Brain microvascular endothelial cell (primary cell): ENCODE measurements around the gene LPIN1.

Experiments used
- DNase-seq: peaks from one replicate; pipeline ENCODE4 v3.0.0-alpha.2; 2020
- H3K27ac ChIP-seq: fragments of 250-450 bp; sonication (Bioruptor Pico); 2 replicates; pipeline ENCODE4 v1.5.1; 2020; ENCODE audit warnings: mild to moderate bottlenecking, moderate library complexity
- H3K27me3 ChIP-seq: fragments of 250-450 bp; sonication (Bioruptor Pico); replicated peaks from 2 replicates; pipeline ENCODE4 v1.5.1; 2020; ENCODE audit warnings: mild to moderate bottlenecking
- H3K36me3 ChIP-seq: fragments of 250-450 bp; sonication (Bioruptor Pico); replicated peaks from 2 replicates; pipeline ENCODE4 v1.5.1; 2020; ENCODE audit warnings: mild to moderate bottlenecking
- H3K4me3 ChIP-seq: 2 replicates; pipeline ENCODE4 v1.5.1; 2011; ENCODE audit warnings: low read depth, mild to moderate bottlenecking, control low read depth, low read length, moderate library complexity
- in situ Hi-C: cut with HindIII; loops from 2 replicates; pipeline ENCODE4 v1.10.0; 2017; ENCODE audit warnings: low sequenced_read_pairs, low pct_ligation_motif_present
- TF ChIP-seq, protein P1 (sequence below): IDR thresholded peaks from 2 replicates; pipeline ENCODE4 v1.5.1; 2011; ENCODE audit warnings: low read depth, mild to moderate bottlenecking, moderate library complexity, low read length, control low read depth, inconsistent platforms; ENCODE audit errors: missing control alignments

Gene LPIN1

DNA sequence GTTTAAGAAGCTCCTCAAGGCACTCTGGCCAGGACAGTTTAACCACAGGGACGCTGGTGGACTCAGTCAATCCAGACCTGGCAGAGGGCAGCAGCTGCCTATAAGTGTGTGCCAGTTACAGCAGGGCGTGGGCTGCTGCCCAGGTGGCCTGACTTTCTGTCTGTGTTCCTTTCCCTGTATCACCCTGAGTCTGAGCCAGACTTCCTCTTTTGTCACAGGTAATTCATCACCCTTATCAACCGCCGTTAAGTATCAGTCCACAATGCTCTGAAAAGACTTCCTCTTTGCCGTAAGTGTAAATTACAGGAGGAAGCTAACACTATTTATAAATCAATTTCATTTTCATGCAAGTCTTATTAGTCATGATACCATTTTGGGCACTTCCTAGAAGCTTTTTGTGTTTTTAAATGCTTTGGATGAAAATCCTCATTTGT lies 7.0 kb downstream of the LPIN1 start:
- Histone ChIP-seq H3K27me3 (no peaks in the 10 kb centered on the region), H3K36me3 (no peaks in the 10 kb centered on the region), H3K4me3 (no peak overlapping the region), H3K27ac (no peak overlapping the region)
- DNase-seq: no peak
- TF ChIP-seq, protein P1, sequence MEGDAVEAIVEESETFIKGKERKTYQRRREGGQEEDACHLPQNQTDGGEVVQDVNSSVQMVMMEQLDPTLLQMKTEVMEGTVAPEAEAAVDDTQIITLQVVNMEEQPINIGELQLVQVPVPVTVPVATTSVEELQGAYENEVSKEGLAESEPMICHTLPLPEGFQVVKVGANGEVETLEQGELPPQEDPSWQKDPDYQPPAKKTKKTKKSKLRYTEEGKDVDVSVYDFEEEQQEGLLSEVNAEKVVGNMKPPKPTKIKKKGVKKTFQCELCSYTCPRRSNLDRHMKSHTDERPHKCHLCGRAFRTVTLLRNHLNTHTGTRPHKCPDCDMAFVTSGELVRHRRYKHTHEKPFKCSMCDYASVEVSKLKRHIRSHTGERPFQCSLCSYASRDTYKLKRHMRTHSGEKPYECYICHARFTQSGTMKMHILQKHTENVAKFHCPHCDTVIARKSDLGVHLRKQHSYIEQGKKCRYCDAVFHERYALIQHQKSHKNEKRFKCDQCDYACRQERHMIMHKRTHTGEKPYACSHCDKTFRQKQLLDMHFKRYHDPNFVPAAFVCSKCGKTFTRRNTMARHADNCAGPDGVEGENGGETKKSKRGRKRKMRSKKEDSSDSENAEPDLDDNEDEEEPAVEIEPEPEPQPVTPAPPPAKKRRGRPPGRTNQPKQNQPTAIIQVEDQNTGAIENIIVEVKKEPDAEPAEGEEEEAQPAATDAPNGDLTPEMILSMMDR: no peak
- in situ Hi-C loops: no loop called here

DNA sequence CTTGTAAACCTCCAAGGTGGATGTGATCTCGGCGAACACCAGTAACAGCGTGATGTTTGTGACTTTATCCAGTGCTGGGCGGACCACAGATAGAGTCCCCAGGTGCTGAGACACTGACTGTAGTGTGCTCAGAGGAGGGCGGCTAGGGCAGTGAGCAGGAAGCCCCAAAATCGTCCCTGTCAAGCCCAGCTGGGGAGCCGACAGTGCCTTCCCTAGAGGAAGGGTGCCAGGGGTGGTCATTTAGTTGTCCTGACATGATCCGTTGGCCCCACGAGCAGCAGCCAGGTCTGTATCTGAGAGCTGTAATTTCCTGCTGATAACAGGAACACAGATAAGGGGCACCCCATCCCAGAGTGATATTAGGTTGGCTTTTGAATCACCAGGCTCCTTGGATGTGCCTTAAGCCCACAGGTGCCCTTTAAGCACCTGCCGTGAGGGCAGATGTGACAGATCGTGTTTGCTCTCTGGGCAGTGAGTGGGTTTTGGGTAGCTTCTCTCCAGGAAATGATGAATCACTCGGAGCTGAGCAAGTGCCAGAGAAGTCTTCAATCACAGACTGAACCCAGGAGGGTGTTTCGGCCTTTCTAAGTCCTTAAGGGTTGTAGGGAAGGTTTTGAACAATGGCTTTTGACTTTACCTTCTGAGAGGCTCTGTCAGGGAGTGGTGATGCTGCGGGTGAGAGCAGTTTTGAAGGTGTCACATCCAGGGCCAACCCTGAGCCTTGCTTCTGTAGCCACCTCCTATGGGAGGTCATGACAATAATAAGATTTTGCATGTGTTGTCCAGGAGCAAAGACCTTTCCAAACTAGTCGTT lies 7.7 kb downstream of the LPIN1 start:
- no peak overlapping the region for H3K27ac ChIP-seq
- in situ Hi-C loops: no loop called here
- TF ChIP-seq, protein P1: no peak
- H3K27me3 ChIP-seq: no peaks in the 10 kb centered on the region
- no peaks in the 10 kb centered on the region for H3K36me3 ChIP-seq
- no peak overlapping the region for H3K4me3 ChIP-seq
- peak; percentile 52 for DNase-seq

DNA sequence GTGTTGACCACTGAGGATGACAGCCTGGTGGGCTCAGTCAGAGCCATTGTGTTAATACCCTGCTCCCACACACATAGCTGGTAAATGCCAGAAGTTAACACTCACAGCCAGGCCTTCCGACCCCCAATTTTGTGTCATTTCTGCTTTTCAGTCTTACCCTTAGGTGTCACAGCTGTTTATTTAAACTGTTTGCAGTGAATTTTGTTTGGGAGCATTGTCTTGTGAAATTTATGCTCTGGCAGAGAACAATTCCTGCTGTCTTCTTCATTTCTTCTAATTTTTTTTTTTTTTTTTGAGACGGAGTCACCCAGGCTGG lies 8.2 kb downstream of the LPIN1 start:
- DNase-seq: no peak
- TF ChIP-seq, protein P1: no peak
- Histone ChIP-seq H3K27ac (no peak overlapping the region), H3K4me3 (no peak overlapping the region), H3K36me3 (no peaks in the 10 kb centered on the region), H3K27me3 (no peaks in the 10 kb centered on the region)
- in situ Hi-C loops: no loop called here

DNA sequence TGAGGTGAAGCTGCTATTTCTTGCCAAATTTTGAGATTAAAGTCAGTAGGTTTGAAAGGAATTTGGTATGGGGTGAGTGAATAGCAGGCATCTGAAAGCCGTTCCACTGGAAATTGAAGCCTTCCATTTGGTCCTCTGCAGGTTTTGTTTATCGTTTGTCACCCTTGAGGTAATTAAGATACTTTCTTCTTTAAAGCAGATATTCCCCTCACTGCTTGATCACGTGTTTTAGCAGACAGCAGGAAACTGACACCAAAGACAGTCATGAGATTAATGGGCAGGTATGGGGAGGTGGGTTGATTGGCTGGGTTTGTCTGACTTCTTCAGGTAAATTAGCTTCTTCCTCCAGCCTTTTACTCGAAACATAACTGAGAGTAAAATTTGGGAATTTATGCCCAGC lies 10.7 kb downstream of the LPIN1 start:
- in situ Hi-C loops: no loop called here
- no peak overlapping the region for H3K4me3 ChIP-seq
- DNase-seq: no peak
- TF ChIP-seq, protein P1: no peak
- H3K36me3 ChIP-seq: no peaks in the 10 kb centered on the region
- H3K27ac ChIP-seq: no peak overlapping the region
- H3K27me3 ChIP-seq: no peaks in the 10 kb centered on the region

DNA sequence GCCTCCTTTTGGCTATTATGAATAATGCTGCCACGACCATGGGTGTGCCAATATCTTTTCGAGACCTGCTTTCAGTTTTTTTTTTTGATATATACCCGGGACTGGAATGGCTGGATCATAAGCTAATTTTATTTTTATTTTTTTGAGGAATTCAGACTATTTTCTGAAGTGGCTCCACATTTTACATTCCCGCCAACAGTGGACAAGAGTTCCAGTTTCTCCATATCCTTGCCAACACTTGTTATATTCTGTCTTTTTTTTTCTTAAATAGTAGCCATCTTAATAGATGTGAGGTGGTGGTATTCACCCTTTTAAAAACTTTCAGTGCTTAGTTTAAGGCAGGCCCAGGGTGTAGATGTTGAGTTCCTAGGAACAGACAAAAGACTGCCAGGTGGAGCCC lies 11.8 kb downstream of the LPIN1 start:
- H3K27ac ChIP-seq: no peak overlapping the region

More for the DNA sequence above, 11.8 kb downstream of the LPIN1 start:
- Histone ChIP-seq H3K27me3 (no peaks in the 10 kb centered on the region), H3K36me3 (no peaks in the 10 kb centered on the region), H3K4me3 (no peak overlapping the region)
- in situ Hi-C loops: no loop called here
- TF ChIP-seq, protein P1: no peak
- no peak for DNase-seq
